Measurements from ENCODE around the gene AGBL4.

The AGBL4 gene

DNA sequence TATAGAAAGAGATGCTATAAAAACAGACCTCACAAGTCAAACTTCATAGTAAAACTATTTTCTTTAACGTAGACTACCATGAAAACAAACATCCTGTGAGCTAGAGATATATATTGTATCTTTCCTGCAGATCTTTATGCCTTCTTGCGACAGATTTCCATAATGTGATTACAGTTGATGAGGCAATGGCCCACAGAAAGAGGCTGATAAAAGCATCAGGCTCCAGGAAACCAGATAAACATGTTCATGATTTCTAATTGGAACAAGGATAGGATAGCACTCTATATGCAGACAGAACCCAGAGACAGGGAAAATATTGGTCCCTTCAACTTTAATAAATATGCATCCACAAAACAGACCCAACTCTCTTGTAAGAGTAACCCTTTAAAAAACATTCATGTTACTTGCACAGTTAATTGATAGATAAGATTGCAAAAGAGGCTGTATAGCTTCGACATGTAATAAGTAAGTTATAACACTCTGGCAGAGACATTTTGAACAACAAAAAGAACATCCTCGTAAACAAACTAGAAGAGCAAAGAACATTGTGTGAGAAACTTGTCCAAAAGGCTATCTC, 329.4 kb downstream of the AGBL4 start:
- no peak for DNase-seq (ENCODE audit: low read depth)

DNA sequence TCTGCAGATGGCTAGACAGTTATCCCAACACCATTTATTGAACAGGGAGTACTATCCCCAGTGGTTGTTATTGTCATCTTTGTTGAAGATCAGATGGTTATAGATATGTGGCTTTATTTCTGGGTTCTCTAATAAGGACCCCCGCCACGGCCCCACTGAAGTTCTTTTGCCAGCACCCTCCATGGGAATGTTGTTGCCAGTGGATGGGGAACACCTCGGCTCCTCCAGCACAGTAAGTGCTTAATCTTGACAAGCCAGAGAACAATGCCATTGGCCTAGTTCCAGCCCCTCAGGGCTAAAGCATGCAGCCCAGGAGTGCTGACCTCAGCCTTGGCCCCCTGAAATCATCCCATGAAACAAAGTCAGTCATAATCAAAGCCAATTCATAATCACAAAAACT, 337.6 kb downstream of the AGBL4 start:
- no peak for DNase-seq (ENCODE audit: low read depth)

DNA sequence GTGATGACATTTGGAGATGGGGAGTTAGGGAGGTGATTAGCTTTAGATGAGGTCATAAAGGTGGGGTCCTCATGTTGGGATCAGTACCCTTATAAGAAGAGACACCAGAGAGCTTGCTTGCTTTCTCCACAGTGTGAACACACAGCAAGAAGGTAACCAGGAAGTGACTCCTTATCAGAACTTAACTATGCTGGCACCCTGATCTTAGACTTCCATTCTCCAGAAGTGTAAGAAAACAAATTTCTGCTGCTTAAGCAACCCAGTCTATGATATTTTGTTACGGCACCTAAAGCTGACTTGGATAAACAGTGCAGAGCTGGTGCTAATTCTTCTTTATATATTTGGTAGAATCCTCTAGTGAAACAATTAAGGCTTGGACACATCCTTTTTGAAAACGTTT, 346.0 kb downstream of the AGBL4 start:
- no peak for DNase-seq (ENCODE audit: low read depth)

DNA sequence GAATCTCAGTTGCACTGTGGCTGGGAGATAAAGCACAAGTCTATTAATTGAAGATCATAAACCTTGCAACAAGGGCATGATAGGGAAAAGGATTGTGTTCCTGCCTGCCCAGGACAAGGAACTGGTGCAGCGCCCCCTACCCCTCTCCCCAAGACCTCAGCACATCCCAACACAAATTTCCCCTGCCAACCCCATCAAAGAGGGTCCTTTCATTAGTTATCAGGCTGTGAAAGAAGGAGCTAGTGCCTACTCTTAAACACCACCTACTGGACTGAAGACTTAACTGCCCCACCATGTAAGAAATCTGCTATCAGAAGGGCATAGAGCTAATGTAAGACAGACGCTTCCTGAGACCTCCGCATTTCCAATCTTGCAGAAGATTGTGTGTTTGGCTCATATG, 372.6 kb downstream of the AGBL4 start:
- DNase-seq (ENCODE audit: low read depth), result no peak

GRCh38 chr1:49630156-49630555, 393.6 kb downstream of the AGBL4 start:
- DNase-seq (ENCODE audit: low read depth), result no peak

DNA sequence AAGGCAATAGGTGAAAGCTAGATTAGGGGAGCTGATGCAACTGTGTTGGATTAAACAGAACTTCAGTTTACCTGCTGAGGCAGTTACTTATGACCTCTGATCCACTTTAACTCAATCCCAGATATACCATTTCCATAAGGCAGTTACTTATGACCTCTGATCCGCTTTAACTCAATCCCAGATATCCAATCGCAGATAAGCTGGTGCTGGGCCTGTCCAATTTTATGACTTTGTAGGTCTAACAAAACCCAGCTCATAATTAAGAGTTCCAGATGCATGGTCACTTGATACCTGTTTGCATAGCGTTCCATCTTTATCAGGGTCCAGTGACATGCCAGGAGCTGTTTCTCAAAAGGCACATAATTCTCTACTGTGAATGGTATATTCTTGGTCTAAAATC, 396.0 kb downstream of the AGBL4 start:
- no peak for DNase-seq (ENCODE audit: low read depth)

DNA sequence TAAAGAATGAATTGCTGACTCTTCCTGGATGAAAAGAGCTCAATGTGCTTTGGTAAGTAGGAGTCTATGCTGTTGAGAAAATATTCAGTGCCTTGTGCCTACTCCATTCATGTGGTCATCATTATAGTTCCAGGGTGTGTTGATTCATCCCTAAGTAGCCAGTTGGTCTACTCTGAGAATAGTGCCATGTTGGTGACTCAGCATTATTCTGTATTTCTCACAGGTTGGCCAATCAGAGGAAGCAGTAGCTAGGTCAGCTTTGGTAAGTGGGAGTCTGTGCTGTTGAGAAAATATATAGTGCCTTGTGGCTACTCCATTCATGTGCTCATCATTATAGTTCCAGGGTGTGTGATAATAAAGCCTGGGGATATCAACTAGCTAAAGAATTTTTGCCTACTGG, 397.3 kb downstream of the AGBL4 start:
- DNase-seq (ENCODE audit: low read depth), result no peak

DNA sequence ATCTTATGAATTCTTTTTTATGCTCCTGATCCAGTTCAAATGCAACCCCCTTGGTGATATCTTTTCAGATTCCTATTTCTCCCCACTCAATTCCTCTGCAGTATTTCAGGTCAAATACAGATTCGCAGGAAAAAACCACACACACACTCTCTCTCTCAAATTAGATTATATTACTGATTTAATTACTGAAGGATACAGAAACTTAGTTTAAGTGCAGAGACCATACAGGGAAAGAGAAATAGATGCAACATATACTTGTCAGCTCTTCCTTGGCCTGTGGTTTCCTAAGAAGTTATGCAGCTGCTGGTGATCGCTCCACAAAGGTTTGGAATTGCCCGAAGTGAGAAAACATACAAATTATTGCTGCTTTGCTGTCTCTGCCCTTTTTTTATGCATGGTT, 400.9 kb downstream of the AGBL4 start:
- no peak for DNase-seq (ENCODE audit: low read depth)

DNA sequence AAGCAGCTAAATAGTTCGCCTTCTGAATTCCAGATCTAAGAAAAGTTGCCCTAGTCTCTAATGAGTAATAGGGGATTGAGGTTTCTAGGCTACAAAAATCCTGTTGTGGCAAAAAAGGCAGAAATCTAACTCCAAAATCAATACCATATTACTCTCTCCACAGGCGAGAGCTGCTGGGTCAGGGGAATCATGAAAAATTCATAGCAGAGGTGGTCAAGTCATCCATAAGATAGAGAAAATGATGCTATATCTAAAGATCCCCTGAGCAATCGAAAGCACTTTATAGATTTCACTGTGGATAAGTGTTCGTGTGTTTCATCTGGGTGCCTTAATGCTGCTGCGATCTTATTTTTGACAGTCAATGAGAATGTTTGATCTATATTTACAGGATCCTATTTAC, 417.7 kb downstream of the AGBL4 start:
- no peak for DNase-seq (ENCODE audit: low read depth)

- no peak for DNase-seq (ENCODE audit: low read depth)
Measured at GRCh38 chr1:49597436-49597835, 426.3 kb downstream of the AGBL4 start.

DNA sequence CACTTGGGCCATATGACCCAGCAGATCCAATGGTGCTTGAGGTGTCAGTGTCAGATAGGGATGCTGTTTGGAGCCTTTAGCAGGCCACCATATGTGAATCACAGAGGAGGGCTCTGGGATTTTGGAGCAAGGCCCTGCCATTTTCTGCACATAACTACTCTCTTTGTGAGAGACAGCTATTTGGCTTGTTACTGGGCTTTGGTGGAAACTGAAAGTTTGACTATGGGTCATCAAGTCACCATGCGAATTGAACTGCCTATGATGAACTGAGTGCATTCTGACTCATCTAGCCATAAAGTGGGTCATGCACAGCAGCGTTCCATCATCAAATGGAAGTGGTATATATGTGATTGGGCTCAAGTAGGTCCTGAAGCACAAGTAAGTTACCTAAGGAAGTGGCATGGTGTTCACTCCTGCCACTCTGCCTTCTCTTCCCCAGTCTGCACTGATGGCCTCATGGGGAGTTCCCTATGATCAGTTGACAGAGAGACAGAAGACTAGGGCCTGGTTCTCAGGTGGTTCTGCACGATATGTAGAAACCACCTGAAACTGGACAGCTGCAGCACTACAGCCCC, 447.3 kb downstream of the AGBL4 start:
- no peak for DNase-seq (ENCODE audit: low read depth)

DNA sequence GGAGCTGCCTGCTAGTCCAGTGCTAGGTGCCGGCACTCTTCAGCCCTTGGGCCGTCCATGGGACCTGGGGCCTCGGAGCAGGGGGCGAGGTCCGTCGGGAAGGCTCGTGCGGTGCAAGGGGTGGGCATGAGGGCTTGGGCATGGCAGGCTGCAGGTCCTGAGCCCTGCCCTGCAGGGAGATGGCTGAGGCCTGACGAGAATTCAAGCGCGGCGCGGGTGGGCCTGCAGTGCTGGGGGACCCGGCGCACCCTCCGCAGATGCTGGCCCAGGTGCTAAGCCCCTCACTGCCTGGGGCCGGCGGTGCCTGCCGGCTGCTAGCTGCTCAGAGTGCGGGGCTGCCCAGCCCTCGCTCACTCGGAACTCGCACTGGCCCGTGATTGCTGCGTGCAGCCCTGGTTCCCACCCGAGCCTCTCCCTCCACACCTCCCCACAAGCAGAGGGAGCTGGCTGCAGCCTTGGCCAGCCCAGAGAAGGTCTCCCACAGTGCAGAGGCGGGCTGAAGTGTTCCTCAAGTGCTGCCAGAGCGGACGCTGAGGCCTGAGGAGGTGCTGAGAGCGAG, 467.0 kb downstream of the AGBL4 start:
- no peak for DNase-seq (ENCODE audit: low read depth)

GRCh38 chr1:49552101-49552500, 471.7 kb downstream of the AGBL4 start:
- no peak for DNase-seq (ENCODE audit: low read depth)

DNA sequence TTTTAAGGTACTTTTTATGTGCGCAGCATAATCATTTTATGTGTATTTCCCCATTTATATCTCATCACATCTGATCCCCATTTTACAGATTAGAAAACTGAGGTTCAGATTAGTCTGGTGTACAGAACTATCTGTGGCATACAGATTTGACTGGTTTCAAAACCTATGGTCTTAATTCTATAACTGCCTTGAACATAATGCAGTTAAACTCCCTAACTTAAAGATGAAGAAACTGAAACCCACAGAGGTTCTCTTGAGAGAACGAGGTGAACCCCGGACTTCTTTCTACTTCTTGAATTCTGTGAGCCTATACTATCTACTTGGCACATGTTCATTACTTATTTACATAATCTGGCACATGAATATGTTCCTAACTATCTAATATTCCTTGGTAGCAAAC, 479.1 kb downstream of the AGBL4 start:
- no peak for DNase-seq (ENCODE audit: low read depth)

GRCh38 chr1:49541096-49541752, 482.5 kb downstream of the AGBL4 start:
- DNase-seq (ENCODE audit: low read depth), result no peak

DNA sequence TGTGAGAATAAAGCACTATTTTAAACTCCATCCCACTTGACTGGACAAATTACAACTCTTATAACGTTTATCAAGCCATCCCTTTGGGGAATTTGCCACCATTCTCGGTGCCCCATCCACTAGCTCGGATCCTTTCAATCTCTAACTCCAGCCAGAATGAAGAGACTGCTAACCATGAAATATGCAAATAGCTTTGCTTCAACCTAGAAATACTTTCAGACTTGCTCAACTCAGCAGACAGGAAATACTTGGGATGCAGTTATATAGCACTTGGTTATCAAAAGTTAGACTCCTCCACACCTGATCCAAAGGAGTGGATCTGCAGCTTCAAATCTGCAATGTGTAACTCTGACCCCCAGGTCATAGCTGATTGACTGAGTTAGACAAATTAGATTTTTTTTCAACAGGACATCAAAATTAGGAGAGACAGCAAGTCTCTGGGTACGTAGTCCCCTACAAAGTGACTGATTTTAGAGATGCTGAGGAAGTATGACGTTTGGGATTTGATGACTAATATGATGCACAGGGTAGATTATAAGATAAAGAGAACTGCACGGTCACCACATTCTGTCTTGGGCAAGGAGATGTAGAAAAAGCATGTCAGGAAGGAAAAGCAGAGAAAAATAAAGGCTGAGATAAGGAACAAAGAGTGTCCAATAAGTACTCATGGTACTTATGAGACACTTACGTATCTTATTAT, 496.0 kb downstream of the AGBL4 start:
- DNase-seq (ENCODE audit: low read depth), result no peak

DNA sequence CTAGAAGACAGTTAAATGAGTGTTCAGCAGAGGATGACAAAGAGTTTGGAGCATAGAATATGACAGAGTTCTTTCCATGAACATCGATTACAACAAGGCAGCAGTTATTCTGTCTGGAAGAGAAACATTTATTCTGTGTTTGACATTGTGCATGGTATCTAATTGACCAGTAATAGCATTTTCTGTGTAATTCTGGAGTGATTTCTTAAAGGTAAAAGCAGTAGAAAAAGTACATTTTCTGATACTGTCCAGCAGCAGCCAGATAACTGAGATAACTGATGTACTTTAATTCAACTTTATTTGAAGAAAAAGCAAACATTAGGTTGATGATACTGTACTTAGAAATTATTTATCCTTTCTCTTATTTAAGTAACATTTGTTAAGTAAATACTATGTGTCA, 497.1 kb downstream of the AGBL4 start:
- DNase-seq (ENCODE audit: low read depth), result no peak

- DNase-seq (ENCODE audit: low read depth), result no peak
Measured at GRCh38 chr1:49523764-49524163, 500.0 kb downstream of the AGBL4 start.

DNA sequence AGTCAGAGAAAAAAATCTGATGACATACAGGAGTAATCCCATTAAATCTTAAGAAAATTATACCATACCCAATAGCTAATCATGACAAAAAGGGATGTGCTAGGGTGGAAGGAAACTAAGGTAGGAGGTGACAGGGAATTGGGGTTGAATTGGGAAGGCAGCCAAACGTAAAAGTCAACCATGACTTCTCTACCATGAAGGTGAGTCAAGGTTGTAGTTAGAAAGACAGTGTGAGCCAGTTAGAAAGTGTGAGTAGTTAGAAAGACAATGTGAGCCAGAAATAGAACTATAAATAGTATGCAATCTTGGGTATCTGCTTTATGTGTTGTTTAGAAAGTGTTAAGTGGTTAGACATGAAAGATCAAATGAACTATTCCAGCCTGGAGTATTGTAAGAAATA, 556.8 kb downstream of the AGBL4 start:
- DNase-seq (ENCODE audit: low read depth), result no peak

DNA sequence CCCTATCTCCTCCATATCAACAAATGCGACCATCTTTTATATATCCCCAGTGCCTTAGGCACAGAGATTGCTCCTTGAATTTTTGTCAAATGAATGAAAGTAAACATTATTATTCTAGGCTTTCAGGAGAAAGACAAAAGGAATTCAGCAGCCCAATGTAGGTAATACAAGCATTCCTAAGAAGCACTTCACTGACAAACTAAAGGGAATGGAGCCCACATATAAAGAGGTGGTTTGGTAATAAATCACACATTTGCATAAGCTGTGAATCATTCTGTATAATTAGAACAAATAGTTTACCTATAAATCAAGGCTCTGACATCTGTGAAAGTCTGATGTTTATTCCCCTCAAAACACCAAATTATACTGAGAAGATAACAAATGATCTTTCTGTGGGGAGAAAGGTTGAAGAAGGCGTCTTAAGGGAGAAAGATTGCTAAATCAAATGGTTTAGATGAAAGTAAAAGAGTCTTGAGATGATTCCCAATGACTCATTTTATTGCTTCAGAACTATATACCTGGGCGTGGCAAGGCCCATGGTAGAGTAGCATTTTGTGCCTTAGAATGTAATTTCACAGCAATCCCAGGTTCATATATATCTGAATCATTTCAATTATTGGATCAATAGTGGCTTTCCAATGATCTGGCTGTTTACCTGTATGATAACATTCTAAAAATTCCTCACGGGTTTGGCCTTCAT, 558.1 kb downstream of the AGBL4 start:
- no peak for DNase-seq (ENCODE audit: low read depth)

- no peak for DNase-seq (ENCODE audit: low read depth)
Measured at GRCh38 chr1:49448200-49448599, 575.6 kb downstream of the AGBL4 start.

DNA sequence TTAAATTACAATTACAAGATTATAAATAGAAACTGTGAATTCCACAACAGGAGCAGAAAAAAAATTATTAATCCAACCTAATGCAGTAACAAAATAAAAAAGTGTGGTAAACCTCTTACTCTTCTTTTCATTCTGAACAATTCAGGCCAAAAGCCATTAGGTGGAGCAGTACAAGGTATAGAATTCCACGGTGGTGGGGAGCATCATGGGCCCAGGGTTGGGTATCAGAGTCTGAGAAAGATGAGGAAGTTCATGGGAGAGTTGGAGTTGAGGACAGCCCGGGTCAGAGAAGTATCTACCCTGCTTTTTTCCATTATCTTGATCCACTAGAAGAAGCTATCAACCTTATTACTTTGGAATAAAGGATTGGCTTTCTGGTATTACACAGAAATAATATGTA, 586.9 kb downstream of the AGBL4 start:
- no peak for DNase-seq (ENCODE audit: low read depth)
